Hematopoietic multipotent progenitor cell treated with erythropoietin and hydrocortisone succinate and interleukin-3 and kit ligand, for 6 days (in vitro differentiated cells): Measurements from ENCODE around the gene USP2.

ENCODE experiments used
- DNase-seq: peaks from one replicate; pipeline ENCODE4 v3.0.0-alpha.2; 2015

USP2 gene

DNA sequence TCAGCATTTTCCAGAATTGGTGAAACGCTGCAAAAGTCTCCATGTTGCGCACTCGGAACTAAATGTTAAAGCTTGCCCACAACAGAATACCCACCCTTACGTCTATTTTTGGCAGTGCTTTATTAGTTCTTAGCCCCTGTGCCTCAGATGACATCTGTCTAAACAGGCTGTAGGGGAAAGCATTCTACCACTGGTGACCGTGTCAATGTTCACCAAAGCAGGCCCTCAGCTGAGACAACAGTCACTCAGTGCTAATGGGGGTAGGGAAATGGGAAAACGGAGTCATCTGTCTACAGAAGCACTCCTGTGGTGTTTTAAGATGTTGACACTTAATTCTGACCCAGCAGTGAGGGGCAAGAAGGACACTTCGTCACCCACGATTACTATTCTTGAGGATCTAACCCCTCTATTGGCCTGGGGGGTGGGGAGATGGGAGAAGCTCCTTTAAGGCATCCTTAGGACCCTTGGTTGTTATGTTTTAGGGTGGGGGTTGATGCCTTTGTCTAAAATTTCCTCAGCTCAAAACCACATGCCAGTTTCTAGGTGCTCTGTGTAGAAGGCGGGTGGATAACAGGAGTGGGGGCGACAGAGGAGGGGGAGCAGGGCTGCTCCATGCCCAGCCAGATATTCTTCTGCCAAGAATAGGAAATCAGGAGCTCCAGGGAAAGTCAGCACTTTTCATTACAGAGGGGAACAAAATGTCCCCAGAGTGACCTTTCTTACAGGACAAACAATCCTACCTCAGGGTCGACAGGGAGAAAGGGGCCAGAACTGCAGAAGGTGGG lies 19.4 kb downstream of the USP2 start:
- DNase-seq, result no peak

DNA sequence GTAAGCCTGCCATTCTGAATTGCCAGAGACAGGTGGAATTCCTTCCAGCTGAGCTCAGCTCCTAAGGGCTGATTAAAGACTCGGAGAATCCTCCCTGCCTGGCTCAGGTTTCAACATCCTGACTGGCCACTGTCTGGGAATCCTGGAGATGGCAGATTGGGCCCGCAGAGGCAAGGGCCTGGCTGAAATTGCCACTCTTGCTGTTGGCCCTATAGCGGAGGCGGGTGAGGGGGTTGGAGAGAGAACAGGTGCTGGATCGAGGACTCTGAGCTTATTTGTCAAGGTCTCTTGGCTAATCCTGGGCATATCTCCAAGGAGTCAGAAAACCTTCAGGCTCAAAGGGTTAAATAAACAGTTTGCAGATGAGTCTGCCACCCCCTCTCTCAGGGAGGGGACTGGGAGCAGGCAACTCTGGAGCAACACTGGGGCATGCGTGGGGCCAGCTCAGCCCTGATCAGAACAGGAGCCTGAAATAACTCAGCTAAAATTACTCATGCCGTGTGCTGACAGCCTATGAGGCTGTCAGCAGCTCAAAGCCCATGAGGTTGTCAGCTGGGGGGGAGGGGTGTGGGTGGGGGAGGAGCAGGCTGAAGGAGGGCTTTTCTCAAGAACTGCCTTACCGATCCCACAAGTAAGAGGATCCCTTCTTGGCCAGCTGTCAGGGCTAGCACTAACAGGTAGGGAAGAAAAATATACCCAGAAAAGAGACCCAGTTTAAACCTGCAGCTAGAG lies 20.3 kb downstream of the USP2 start:
- DNase-seq, result no peak

DNA sequence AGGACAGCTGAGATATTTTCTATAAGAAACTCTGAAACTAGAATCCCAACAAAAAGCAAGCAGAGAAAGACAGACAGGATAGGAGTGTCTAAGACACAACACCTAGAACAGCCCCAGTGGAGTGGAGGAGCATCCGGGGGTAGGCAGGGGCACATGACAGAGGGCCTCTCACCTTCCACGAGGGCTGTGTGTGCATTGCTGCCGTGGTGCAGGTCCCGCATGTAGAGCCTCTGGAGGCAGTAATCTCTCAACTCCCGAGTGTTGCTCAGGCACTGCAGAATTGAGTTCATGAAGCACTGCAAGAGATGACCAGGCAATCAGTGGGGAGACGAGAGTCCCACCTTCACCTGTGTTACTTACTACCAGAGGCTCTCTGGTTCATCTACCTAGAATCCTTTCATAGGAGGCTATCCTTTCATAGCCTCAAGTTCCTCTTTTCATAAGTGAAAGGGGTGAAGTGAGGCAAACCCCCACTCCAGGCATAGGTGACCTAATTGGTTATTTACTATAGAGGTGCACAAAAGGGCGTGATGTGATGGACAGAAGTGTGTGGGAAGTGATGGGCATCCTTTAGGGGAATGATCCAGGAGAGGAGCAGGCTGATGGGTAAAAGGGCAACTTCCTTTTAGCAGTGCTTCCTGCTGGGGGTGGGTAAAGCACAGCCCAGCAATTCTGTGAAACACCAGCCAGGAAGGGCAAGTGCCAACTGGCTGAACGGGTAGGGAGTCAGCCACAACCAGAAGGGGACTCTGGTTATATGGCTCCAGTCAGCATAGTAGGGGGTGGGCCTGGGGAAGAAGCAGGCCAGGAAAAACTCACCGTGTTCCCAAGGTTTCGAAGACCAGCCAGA lies 21.9 kb downstream of the USP2 start:
- DNase-seq, result no peak

DNA sequence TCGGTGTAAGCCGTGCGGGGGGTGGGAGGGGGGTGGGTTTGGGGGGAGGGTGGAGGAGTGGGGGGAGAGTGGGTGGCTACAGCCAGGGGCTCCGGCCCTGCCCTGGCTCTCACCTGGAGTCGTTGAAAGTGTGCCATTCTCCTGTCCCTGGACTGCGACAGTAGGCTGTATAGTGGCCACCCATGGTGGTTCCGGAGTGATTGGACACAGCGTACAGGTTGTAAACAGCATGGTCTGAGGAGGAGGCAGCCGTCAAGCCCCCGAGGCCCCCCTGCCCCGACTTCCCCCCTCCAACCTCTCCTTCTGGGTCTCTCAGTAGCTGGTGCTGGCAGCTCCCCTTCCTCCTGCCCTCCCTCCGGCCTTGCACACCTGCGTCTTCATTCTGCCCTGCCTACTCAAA lies 24.4 kb downstream of the USP2 start:
- no peak for DNase-seq

DNA sequence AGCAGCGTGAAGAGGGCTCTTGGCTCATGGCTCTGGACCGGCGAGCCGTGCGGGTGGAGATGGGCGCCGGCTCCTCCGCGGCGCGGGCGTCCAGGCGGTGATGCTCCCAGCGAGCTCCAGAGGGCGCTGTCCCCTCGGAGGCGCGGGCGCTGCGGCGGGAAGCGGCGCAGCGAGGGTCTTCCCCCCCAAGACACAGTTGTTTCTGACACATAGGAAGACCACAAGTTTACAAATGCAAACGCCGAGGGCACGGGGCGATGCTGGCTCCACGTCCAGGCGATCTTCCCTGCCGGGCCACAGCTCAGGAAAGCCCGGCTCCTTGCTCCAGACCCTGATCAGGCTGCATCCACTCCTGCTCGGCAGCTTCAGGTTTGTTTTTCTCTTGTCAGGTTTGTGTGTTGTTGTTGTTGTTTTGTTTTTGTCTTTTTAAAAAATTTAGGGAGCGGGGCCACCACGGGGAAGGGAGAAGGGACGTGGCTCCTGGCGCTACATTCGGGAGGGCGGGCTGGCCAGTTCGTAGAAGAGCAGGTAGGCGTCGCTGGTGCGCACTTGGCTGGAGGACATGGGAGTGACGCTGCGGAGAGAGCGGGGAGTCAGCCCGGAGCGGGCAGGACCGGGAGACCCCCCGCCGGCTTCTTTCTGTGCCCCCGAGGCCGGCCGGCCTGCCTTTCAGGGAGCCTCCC lies 25.0 kb downstream of the USP2 start:
- peak; percentile 88 for DNase-seq

DNA sequence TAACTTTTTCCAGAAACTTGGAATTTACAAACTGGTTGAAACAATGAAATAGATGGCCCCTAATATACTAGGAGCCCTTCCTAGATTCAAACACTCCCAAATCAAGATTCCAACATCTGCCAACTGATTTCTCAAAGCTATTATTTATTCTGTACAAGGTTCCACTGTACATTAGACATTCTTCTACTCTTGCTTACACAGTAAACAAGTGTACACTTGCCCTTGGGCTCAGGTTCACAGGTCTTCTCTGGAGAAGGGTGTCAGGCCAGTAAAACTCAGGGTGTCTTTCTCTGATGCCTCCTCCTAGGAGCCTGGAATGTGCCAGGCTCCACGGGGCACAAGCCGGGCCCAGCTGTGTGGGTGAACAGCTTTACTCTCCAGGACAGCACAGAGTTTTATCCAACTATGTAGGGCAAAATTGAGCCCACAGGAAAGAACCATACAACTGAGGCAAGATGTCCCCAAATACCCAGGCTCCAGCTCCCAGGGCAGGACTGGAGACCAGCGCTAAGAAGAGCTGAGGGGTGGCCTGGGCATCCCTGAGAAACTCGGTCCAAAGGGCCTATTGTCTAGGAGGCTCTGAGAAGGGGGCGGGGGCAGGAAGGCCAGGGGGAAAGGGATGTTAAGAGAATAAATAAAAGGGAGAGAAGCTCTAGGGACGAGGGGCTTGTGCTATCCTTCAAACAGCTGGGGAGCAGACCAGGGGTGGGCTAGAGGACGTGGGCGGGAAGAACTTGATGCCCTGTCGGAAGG lies 26.2 kb downstream of the USP2 start:
- no peak for DNase-seq

DNA sequence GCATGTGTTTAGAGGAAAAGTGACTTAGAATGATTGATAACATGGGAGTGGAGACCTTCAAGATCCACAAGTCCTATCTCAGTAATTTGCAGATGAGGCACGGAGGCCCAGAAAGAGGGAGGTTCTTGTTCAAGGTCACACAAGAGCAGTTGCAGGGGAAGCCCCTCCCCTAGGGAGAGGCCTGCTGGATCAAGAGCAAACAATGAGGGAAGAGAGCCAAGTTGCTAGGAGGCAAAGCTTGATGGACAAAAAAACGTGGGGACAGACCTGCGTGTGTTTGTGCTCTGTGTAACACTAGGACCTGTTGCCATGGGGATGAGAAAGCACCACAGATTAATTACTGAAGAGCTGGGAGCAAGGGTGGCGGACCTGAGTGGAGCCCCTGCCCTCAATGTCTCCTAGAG lies 28.6 kb downstream of the USP2 start:
- no peak for DNase-seq

DNA sequence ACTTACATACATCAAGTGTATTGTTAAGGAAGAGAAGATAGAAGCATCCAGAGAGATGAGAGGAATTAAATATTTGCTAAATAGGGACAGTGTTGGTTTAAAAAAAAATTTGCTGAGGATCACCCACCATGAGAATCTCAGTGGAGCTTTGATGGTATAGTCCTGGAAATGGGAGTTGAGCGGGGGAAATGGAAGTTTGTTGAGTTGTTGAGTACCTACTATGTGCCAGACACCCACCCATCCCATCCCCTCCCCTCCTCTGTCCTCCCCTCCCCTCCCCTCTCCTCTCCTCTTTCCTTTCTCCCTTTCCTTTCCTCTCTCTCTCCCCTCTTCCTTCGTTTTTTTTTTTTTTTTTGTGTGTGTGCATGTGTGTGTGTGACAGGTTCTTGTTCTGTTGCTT lies 30.3 kb downstream of the USP2 start:
- DNase-seq, result no peak

DNA sequence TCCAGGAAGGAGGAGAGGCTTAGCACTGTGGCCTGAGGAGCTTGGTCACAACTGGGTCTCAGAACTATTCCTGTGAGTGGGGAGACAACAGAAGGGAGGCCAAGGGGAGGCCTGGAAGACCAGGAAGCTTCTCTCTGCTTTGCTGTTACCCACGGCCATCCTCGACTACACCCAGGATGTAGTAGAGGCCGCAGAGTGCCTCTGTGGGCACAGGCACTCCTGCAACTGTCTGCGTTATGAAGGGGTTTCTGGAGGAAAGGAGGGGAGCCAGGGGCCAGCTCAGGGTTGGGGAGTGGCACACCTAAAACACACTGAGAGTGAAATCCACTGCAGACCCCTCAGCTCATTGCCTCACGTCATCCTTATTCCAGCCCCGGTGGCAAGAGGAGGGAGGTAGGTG lies 31.2 kb downstream of the USP2 start:
- DNase-seq, result no peak

DNA sequence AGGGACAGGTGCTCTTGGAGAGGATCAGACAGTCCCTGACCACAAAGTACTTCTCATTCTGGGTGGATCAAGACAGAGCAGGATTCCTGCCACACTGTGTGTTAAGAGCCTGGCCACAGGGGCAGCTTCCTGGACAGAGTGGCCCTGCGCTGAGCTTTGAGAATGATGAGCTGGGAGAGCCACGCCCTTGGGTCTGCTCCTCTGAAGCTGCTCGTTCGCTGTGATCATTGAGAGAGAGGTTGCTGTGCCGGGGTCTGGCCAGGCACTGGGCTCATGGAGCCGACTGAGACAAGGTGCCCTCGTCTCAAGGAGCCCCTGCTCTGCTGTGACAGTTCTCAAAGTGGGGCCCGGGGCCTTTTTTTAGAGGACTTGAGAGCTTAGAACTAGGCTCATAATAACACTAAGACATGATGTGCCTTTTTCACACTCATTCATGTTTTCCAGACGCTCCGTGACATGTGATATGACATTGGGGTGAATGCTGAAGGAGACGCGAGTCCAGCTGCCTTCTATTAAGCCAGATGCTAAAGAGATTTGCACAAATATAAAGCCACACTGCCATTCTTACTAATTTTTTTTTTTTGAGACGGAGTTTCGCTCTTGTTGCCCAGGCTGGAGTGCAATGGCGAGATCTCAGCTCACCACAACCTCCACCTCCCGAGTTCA lies 33.4 kb downstream of the USP2 start:
- no peak for DNase-seq

DNA sequence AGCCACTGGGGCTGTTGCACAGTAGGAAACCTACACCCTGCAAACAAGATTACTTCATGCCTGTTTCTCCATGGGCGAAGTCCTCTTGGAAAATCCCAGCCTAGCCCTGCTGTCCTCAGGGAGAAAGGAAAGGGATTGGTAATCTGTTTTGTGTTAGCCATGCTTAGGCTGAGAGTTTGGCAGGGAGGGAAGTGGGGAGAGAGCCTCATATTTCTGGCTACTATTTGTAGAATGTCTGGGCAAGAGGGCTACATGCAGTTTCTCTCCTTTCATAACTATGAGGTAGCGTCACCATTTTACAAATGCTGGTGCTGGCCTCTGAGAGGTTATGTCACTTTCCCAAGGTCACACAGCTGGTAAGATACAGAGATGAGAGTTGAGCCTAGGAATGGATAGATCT lies 34.2 kb downstream of the USP2 start:
- DNase-seq, result no peak

DNA sequence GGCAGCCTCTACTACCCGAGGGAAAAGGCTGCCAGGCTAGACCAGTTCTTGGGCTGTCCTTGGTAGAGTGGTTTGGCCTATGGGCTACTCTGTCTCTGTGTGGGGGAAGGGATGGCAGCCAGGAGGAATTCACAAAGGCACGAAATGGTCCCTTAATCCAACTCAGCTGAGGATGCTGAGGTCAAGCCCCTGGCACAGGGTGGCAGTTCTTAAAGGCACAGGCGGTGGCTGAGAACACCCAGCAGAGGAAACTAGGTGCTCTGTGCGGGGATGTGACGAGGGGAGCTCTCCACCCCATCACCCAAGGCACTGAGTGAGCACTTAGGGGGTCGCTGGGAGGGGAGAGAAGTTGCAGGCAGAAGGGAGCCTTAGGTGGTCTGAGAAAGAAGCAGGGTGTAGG lies 34.9 kb downstream of the USP2 start, which contains the start of gene MFRP:
Gene MFRP, minus strand, starts transcription at position 101 of the 400 bp plus-strand sequence. CDS start 192 bp downstream, outside the sequence.
- DNase-seq, result no peak

DNA sequence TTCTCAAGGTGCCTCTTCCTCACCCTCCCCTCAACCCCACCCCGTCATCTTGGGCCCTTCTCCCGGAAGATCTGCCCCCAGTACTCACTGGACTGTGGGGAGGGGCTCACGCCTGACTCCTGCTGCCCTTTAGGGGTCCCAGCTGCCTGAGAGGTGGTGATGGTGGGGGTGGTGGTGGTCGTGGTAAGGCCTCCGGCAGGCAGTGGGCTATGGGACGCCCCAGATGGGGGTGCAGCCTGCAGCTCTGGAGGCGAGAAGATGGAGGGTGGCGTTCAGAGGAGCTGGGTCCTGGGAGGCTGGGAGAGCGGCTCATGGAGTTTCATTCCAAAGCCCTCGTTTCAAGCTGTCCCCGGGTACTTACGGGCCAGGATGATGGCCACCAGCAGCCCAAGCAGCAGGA lies 35.8 kb downstream of the USP2 start:
- DNase-seq, result no peak

DNA sequence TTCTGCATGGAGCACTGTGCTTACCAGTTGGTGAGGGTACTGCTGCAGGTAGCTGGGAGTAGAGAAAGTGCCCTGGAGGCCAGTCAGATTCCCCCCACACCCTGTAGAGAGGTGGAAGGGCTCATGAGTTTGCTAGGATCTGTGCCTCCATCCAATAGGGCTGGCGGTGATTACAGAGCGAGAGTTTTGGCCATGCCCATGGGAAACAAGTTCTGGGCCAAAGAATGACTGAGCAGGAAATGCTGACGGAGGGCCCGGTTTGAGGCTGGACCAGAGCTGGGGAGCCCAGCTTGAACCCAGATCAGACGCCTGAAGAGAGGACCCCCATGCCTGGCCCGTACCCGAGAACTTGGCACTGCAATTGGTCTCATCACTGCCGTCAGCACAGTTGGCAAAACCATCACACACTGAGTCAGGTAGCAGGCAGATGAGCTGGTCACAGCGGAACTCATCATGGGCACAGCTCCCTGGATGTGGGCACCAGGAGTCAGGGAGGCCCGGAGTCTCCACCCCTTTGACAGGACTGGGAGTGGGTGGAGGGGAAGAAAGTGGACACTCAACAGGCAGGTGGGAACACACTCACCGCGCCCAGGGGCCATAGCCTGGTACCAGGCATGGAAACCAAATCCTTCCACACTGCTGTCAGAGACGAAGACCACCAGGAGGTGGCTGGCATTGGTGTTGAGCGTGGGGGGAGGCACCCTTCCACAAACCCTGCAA lies 37.0 kb downstream of the USP2 start:
- no peak for DNase-seq

DNA sequence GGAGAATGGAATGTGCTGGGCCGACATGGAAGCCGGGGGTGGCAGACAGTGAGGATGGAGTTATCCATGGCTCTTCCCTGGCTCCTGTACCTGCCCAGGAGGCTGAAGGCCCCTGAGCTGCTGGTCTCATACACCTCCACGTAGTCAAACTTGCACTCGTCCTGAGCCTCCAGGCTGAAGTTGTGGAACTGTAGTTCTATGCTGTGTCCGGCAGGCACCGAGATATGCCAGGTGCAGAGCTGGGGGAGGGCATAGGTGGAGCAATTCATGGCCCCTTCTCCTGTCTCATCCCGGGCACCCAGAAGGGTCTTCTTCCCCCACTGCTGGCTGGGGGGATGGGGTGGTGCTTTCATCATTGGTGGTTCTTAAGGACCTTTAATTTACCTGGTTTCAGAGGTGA lies 37.8 kb downstream of the USP2 start:
- no peak for DNase-seq

DNA sequence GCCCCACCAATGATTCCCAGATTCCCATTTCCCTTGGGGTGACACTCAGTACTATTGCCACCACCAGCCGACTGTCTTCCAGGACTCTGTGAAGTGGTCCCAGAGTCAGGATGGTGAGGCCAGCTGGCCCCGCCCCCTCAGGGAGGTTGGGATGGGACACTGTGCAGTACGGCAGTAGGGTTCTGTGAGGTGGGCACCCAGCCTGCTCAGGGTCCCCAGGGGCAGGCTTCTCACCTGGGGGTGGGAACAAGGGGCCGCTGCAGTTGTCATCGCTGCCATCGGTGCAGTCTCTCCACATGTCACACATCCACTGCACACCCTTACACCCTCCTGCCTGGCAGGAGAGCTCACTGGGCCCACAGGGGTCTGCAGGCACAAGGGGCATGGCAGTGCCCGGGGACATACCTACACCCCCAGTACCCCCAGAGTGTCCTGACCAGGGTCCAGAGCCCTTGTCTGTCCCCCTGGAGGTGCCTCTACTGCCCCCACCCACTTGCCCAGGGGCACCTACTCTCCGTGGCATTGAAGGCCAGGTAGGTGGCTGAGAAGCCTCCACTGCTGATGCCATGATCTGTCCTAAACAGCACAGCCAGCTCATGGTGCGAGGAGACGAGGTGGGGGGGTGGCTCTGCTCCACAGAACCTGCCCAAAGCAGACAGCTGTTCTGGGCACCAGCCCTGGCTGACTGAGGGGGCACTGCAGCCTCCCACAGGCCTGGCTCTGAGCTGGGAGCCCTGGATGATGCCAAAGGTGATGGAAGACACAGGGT lies 38.9 kb downstream of the USP2 start:
- DNase-seq, result no peak

DNA sequence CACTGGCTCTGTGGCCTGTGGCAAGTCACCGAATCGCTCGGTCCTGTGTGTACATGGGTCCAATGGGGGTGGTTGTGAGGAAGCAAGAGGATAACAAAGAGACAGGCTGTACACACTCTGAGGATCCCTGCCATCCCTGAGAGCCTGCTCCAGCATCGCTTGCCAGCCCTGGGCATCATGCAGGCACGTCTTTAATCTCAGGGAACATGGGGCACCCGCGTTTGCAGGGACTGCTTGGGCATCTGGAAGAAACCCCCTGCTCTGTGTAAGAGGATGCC lies 39.5 kb downstream of the USP2 start:
- DNase-seq, result no peak

DNA sequence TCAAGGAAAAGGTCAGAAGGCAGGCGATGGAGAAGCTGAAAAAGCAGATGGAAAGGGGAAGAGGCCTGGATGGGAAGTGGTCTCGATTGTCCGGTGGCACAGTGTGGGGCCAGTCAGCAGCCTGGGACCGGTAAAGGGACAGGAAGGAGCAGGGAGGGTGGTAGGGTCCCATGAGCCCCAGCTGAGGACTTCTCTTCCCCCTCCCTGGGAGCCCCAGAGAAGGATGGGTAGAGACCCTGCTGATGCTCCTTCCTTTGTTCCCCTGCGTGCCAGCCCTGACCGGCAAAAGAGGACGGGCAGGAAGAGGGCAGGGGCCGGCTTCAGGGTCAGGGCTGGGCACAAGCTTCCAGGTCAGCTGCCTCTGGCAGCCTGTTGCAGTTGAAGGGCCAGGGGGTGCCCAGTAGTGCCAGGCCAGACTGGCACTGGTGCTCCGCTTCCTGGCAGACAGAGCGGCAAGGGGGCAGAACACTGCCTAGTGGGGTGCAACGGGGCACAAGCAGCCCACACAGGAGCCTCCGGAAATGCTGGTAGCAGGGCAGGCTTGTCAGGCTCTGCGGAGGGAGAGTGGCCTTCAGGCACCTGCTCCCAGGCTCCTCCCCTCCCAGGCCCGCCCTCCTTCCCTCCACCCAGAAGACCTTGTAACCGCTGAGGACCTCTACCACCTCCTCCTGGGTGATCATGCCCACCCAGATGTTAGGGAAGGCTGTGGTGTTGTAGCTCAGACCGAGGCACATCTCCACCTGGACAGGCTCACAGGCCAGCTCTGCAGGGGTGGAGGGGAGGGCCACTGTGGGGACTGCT lies 40.1 kb downstream of the USP2 start:
- no peak for DNase-seq
